ENCODE measurements around the gene FNBP1L.

FNBP1L gene

DNA sequence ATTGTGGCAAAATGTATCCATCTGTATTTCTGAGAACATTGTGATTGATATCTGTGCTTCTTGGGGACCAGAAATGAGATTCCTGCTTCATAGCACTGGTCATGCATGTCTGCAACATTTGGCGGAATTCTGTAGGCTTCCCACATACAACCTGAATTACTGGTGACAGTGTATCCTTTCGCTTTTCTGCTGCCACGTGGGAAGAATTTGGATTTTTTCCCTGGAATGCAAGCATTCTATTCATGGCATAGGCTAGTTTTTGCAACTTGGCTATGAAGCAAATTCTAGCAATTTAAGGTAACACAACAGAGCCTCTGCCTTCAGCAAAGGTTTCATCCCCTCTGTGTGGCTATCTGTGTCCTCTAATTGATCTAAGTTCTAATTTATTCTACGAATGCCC is 147.8 kb downstream of the FNBP1L start:
- no peak for DNase-seq

DNA sequence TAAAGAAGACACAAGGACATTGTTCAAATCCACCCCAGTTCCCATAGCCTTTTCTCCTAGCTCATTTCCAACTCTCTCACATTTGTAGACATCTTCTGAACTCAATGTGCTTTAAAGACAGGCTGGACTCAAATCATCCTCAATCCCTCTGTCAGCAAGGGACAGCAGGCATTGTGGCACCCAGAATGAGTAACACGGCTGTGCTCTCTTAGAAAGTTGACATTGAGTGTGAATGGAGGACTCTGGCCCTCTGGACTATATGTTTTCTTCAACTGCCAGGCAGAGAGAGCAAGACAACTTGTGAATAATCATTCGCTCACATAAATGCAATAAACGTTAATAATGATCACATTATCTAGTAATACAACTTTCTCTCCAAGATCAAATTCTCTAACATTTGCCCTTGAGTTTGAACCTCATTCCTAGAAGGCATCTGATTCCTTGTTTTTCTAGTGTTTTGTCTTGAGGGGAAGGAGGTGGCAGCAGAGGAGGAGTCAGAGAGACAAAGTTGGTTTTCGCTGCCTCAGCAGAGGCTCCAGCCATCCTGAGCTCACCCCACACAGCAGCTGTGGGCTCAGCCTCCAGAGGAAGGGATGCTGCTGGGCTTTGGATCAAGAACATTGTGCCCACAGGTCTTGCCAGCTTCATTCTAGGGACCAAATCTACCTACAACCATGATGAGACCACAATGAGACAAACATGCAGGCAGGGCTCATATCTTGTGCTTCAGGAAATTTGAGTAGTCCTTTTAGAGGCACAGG is 148.6 kb downstream of the FNBP1L start:
- no peak for DNase-seq

DNA sequence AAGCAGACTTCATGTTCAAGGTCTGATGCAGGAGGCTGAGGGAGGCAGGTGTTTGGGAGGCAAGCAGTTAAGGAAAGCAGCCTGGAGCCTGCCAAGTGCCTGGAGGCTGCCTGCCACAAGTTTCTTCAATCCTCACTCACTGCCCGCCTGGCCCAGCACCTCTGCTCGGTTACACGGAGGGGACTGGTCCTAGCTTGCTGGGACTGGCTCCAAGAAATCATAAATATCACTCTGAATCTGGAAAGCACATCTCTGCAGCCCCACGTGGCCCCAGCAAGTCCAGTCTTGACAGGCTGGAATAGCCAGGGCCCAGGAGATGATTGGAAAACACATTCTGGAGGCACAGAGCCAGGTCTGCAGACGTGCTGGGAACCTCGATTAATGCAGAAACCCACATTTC is 149.8 kb downstream of the FNBP1L start:
- no peak for DNase-seq

DNA sequence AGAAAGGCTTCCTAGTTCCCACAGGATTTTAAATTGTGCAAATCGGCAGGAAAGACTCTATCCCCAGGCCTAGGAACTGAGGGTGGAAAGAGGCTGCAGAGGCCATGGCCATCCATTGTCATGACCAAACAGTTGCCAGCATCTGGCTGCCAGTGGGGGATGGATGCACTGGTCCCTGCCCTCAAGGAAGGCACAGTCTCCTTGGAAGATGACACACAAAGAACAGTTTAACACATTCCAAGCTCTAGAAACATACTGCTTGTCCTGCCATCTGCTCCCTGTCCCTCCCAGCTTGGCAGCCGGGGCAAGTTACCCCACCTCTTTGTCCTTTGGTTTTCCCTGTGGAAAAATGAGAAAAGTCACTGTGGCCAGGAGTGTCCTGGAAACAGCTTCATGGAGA is 150.5 kb downstream of the FNBP1L start:
- no peak for DNase-seq

DNA sequence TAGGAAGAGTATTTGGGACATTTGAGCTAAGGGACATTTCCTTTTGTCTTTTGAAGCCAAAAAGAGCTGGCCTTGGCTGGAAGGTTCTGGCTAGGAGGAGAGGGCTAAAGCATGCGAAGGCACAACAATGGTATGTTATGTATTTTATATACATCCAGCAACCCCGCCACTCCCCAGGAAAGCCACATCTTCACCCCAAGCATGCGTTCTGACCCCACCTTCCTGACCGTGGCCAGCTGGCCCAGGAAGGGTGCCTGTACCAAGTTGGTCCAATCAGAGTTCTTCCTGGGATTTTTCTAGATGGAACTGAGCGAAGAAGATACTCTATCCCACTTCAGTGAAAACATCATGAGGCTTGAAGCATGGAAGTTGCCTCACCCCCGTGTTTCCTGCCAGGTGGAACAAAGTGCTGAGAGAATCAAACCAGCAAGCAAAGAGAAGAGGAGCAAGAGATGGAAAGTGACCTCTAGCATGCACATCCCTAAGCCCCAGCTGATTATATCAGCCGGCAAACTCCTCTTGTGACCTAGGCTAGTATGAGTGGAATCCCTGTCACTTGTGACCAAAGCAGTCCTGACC is 151.0 kb downstream of the FNBP1L start:
- no peak for DNase-seq

DNA sequence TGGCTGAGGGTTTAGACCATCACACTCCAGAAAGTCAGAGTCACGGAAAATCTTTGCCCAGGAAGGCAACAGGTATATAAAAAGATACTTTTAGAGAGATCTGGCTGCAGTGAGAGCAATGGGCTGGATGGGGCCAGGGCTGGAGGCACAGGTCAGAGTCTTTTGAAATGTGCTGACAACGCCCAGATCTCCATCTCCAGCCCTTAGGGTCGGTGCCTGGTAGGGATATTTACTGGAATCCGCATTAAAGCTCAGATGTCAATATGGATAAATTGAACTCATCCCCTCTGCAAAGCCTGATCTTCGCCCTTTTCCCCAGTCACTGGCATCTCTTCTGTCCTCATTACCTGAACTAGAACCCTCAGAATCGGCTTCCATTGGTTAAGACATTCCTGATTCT is 151.6 kb downstream of the FNBP1L start:
- no peak for DNase-seq

DNA sequence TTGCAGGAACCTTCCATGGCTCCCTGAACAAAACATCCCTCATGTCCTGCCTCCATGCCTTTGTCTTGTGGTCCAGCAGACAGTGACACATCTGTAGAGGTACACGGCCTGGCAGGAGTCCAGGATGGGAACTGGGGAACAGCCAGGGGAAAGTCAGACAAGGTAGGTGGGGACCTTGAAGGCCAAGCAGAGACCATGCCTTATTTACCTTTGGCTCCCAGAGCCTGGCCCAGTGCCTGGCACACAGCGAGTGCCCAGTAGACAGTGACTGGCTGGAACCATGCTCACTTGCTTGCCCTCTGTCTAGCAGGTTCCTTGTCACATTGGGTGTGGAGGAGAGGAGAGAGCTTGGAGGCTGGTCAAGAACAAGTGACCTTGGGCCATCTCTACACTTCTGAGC is 152.7 kb downstream of the FNBP1L start:
- DNase-seq: no peak

DNA sequence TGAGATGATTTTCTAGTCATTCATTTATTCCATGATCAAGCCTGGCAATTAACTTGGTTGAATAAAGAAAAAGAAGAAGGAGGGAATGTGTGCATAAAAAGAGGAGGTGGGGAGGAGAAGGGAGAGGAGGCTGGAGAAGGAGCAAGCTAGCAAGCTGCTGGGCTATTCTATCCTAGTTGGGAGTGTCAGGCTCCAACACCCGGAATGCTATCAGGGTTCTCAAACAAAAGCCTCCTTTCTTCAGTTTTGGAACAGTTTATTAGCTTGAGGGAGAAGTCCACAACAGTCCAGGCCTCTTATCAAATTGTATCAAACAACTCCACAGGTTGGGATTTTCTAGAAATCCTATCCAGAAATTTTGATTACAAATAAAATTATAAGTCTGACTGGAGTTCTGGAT is 153.8 kb downstream of the FNBP1L start:
- no peak for DNase-seq

DNA sequence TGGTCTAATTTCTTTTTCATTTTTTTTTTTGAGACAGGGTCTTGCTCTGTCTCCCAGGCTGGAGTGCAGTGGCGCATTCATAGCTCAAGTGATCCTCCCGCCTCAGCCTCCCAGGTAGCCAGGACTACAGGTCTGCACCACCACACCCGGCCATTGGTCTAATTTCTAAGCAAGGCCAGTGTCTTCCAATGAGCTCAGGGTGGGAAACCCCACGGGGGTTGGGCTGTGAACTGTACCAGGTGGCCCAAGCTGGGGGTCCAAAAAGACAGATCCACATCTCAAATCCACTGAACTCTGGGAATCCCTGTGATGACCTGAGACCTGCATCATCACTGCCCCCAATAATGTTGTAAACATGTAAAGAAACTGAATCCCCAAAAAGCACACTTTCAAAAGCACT is 154.2 kb downstream of the FNBP1L start:
- no peak for DNase-seq

DNA sequence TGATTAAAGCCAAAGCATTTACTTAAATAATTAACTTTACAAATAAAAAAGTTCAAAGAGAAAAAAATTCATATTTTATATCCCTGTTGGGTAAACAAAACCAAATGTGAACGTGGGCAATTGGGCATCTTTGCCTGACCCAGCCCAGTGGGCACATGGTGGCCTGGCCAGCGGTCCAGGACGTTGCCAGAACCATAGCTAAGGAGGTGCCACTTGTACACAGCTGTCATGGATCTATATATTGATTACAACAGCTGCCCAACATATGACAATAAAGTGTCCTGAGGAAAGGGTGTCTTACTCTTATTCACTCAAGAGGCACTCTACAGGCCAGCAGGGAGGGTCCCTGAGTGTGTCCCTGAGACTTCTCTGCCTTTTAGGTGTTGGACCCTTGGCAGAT is 155.2 kb downstream of the FNBP1L start:
- DNase-seq: no peak

DNA sequence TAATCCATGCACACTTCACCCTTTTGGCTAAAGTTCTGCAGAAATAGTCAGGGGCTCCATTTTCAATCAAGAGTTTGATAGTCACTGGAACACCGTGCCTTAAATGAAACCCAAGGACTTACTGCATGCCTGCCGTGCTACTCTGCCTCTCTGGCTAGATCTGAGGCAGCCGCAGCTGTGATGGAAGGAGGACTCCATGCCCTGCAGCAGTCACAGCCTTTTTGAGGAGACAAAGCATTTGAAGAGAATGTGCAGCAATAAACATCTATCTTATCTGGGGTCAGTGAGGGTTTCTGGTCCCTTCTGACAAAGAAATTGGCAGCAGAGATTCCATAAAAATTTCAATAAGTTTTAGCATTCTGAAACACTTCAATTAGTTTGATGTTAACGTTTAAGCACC is 155.7 kb downstream of the FNBP1L start:
- no peak for DNase-seq

Measured in activated CD8-positive, alpha-beta memory T cell treated with anti-CD3 and anti-CD28 coated beads, Interleukin-2, amount 50 U/mL, for 4 hours (primary cell).